GM19328 (cell line): ENCODE data around the gene IZUMO4.
A peak's percentile ranks its signal among the peaks of the same experiment; 100 is the strongest.
"Not testable (repeated sequence)": the region's sequence is repeated elsewhere in the genome, so short reads cannot be mapped to it uniquely, and the experiment has no call there.

Source experiments
- ATAC-seq: cut with Tn5 transposase; IDR thresholded peaks from one replicate; pipeline ENCODE4 v1.9.1; 2021; ENCODE audit warnings: mild to moderate bottlenecking, moderate library complexity; ENCODE audit not compliant: unreplicated experiment

The IZUMO4 gene

DNA sequence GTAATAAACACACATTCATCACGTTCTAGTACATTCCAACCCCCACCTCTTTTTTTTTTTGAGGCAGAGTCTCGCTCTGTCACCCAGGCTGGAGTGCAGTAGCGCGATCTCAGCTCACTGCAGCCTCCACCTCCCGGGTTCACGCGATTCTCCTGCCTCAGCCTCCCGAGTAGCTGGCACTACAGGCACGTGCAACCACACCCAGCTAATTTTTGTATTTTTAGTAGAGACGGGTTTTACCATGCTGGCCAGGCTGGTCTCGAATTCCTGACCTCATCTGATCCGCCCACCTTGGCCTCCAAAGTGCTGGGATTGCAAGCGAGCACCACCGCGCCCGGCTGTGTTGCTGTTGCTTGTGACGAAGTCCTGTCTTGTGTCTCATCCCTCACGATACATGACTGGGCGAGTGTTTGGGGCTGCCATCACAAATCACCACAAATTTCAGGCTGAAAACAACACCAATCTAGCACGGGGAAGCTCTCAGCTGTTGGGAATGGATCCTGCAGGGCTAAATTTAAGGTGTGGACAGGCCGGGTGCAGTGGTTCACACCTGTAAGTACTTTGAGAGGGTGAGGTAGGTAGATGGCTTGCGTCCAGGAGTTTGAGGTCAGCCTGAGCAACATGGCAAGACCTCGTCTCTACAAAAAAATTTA, 16.3 kb upstream of the IZUMO4 start:
- ATAC-seq: no peak

DNA sequence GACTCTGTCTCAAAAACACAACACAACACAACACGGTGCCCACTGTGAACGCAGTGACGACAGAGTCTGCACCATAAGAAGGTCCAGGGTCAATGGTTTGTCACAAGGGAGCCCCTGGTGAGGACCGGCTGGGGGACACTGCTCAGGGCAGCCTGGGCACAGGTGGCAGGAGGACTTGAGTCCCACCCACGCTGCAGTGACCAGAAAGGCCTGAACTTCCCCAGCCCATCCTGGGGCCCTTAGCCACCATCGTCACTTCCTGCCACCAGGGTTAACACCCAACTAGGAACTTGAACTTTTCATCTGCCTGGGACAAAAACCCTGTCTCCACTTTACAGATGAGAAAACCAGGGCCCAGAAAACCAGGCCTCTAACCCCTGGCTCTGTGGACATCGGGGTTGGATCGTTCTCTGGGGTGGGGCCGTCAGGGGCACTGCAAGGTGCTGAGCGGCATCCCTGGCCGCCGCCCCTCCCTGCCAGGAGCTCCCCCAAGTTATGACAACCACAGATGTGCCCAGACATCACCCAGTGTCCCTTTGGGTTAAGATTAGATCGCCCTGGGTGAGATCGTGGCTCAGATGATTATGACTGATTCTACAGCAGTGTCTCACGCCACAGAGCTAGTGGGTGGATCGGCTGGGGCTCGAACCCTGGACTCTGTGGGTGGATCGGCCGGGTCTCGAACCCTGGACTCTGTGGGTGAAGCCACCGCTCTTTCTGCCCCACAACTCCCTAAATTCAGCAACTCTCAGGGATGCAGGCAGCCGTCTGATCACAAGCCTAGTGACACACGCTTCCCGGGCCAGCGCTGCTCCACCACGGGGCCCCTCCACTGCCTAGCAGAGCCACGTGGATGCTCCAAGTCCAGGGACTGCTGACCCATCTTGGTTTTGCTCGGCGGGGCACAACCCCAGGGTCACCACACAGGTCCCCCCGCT, 14.6 kb upstream of the IZUMO4 start:
- ATAC-seq: no peak

DNA sequence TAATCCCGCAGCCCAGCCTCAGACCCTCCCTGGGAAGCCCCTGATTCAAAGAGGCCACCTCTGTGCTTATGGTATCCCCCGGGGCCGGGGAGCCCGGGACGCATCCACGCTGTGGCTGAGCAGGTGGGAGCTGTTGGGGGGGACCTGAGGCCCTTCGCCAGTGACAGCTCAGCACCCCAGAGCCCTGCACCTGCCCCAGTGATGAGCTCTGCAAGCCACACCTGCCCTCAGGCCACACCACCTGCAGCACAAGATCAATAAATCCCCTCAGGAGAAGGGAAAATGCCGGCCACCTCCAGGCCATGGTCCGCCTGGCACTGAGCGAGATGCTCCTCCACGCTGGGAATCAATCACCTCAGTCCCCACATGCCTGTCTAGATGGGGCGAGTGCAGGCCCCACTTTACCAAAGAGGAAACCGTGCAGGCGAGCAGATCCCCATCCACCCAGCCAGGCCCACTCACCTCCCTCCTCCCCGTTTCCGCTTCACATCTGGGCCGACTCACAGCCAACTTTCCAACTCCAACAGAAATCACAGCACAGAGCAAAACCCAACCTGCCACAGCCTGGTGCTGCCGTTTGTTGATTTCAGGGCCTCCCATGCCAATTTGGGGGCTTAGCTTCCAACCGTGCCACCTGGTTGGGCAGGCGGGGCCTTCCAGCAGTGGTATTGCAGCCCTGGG, 13.4 kb upstream of the IZUMO4 start:
- ATAC-seq: no peak

DNA sequence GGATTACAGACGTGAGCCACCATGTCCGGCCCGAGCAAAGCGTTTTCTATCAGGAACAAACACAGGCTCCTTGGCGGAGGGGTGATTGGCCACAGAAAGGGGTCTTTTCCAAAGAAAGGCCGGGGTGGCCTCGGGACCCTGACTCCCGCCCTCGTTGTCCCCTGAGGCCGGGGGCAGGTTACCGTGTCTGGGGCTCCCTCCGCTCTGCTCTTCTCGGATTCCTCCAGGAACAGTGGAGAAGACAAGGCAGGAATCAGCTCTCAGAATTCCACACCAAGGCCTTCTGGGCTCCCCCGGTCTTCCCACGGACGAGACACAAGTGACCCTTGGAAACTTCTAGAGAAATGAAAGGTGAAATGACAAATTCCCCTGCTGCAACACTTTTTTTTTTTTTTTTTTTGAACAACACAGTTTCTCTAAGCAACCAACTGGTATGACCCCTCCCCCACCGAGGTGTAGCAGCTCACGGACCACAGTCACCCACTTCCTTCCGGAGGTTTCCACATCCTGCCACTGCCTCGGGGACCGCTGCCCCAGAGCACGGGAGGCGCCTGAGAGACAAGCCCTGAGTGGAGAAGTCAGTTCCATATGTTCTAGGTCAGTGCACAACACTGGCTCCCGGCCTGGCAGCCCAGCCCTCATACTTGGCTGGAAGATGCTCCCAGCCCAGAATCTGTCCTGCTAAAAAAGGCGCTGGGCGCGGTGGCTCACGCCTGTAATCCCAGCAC, 11.6 kb upstream of the IZUMO4 start:
- ATAC-seq: no peak

DNA sequence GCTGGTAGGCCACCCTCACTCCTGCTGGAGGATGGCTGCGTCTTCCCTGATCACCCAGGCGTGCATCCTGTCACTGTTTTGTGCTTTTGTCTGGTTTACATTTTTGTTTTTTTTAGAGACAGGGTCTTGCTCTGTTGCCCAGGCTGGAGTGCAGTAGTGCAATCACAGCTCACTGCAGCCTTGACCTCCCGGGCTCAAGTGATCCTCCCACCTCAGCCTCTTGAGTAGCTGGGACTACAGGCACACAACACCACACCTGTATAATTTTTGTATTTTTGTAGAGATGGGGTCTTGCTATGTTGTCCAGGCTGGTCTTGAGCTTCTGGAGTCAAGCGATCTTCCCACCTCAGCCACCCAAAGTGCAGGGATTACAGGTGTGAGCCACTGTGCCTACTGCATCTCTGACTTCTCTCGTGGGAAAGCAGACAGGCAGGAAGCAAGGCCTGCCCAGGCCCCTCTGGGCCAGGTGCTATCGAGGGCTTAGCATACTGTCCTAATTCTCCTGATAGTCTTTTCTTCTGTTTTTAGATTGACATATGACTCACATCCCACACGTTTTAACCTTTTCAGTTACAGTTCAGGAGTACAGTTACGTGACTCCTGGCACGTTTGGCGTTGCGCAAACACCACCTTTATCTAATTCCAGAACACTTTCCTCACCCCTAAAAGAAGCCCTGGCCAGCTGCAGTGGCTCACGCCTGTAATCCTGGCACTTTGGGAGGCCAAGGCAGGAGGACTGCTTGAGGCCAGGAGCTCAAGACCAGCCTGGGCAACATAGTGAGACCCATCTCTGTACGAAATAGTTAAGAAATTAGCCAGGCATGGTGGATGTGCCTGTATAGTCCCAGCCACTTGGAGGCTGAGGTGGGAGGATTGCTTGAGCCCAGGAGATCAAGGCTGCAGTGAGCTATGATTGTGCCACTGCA, 9.8 kb upstream of the IZUMO4 start:
- not testable (repeated sequence) for ATAC-seq

DNA sequence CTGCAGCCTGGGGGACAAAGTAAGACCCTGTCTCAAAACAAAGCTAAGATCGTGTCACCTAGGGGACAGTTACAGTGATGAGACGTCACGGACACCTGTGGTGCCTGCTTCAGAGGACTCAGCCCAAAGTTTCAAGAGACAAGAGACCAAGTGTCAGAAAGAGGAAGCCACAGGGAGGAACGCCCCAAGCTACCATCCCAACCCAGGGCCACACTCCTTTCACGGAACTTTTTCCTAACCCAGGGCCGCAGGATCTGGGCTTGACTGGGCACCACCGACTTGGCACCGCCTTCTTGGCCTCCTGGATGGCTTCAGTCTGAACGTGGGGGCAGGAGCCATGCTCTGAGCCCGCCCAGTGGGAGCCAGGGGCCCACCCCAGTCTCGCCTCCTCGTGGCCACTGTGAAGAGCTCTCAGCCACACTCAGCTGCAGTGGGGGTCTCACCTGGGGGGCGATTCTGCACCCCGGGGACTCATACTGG, 9.1 kb upstream of the IZUMO4 start:
- no peak for ATAC-seq

DNA sequence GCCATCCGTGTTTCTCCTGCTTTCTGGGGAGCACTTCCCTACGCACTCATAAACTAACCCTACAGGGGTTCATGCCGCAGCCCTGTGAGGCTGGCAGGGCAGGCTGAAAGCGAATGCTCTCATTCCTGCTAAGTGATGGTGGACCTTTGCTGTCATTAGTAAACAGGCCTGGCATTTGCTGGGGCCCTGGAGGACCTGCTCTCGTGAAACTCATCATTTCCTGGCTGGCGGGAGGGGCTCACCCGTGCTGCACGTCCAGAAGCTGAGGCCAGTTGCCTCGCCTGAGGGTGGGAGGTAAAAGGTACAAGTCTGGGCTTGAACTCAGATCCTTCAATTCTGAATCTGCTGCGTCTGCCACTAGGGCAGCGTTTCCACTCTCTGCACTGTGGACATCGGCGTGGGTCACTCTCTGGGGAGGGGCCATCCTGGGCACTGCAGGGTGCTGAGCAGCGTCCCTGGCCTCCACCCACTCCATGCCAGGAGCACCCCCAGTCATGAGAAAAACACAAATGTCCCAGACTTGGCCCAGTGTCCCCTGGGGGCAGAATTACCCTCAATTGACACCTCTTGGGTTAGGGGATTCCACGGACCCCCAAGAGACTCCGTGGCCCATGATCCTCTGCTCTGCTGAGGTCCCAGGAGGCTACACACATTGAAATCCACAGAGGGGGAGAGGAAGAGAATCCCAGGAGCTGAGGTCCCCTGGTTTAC, 7.6 kb upstream of the IZUMO4 start:
- no peak for ATAC-seq

DNA sequence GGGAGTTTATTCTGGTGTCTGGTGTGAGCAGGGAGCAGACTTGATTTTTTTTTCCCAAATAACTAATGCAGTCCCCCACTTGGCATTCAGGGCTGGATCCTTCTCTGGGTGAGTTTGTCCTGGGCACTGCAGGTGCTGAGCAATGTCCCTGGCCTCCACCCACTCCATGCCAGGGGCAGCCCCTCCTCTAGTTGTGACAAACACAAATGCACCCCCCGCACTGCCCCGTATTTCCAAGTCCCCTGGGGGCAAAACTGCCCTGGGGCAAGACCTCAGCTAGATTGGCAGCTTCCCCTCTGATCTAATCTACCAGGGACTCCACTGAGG, 7.0 kb upstream of the IZUMO4 start:
- no peak for ATAC-seq

DNA sequence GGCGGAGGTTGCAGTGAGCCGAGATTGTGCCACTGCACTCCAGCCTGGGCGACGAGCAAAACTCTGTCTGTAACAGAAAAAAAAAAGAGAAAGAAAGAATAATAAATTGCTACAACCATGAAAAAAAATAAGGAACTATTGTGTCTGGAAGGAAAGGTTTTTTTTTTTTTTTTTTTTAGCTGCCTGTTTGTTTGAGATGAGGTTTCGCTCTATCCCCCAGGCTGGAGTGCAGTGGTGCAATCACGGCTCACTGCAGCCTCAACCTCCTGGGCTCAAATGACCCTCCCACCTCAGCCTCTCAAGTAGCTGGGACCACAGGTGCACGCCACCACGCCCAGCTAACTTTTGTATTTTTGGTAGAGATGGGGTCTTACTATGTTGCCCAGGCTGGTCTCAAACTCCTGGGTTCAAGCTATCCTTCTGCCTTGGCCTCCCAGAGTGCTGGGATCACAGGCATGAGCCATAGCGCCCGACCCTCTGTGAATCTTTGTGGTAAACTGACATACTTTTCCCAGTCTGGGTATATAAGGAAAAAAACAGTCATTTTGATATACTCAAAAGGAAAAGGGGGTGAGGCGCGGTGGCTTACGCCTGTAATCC, 4.7 kb upstream of the IZUMO4 start:
- ATAC-seq: not testable (repeated sequence)

DNA sequence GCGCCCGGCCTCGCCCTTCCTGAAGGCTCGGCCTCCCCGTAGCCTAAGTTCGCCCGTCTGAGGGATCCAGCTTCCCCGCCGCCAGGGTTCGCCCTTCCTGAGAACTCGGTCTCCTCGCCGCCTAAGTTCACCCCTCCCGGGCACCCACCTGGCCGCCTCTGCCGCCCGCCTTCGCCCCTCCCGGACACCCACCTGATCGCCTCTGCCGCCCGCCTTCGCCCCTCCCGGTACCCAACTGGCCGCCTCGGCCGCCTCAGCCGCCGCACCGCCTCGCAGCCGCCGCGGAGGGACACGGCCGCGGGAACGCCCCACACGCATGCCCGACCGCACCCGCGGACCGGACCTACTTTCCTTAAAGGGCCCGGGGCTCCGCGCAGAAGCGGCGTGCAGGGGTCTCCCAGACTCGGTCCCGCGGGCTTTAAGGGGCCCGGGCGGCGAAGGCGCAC, 658 bp upstream of the IZUMO4 start, which contains the start of gene MOB3A:
MOB3A (minus strand) TSS at position 293 of the 446 bp plus-strand sequence. CDS start 17,766 bp downstream, outside the sequence.
- peak; percentile 26 for ATAC-seq

DNA sequence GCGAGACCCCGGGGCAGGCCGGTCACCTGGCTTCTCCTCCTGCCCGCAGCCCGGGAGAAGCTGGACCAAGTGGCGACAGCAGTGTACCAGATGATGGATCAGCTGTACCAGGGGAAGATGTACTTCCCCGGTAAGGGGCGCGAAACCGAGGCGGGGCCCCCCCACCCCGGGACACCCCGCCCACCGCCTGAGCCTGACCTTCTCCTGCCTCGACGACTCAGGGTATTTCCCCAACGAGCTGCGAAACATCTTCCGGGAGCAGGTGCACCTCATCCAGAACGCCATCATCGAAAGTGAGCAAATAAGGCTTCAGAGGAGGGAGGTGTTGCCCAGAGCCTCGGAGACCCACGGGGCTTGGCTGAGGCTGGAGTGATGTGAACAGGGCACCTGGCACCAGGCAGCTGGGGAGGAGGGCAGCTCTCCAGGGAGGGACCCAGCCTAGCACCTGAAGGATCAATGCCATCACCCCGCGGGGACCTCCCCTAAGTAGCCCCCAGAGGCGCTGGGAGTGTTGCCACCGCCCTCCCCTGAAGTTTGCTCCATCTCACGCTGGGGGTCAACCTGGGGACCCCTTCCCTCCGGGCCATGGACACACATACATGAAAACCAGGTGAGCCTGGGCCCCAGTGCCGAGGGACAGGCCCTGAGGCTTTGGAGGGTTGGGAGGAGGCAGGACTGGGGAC, 629 bp downstream of the IZUMO4 start:
- ATAC-seq: no peak

DNA sequence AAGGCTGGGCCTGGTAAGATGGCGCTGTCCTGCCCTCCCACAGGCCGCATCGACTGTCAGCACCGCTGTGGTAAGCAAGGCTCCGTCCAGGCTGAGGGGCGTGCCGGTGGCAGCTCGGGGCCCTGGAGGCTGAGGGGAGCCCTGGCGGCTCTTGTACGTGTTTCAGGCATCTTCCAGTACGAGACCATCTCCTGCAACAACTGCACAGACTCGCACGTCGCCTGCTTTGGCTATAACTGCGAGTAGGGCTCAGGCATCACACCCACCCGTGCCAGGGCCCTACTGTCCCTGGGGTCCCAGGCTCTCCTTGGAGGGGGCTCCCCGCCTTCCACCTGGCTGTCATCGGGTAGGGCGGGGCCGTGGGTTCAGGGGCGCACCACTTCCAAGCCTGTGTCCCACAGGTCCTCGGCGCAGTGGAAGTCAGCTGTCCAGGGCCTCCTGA, 1.2 kb downstream of the IZUMO4 start:
- no peak for ATAC-seq

DNA sequence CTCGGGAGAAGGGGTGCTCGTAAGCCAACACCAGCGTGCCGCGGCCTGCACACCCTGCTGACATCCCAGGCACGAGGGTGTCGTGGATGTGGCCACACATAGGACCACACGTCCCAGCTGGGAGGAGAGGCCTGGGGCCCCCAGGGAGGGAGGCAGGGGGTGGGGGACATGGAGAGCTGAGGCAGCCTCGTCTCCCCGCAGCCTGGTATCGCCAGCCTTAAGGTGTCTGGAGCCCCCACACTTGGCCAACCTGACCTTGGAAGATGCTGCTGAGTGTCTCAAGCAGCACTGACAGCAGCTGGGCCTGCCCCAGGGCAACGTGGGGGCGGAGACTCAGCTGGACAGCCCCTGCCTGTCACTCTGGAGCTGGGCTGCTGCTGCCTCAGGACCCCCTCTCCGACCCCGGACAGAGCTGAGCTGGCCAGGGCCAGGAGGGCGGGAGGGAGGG, 2.4 kb downstream of the IZUMO4 start:
- no peak for ATAC-seq

DNA sequence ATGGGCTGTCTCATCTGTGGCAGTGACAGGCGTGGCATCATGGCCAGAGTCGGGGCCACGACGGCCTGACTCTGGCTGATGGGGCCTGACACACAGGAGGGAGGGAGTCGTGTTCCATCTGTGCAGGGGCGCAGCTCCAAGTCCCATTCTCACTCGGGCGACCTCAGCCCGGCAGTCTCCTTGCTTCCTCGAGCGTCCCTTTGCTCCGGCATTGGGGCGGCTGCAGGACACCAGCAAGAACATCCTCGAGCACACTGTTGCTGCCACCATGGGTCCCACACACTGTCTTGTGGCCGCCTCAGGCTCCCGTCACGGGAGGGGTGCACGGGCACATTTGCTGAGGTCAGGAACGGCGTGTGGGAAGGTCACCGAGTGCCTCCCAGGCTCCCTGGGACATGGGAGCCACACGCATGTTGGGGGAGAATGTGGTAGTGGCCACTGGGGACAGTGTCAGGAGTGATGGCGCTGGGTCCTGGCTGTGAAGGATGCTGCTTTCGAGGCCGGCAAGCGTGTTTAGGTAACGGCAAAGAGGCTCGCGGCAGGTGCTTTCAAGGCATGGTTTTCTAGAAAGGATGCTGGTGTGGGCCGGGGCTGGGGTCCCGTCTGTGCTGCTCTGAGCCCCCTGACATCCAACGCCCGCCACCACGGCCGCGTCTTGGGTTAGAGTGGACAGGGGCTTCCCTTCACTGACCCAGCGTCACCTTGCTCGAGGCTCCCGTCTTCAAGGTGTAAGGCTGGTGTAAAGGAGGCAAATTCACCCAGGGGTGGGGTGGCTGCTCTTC, 3.4 kb downstream of the IZUMO4 start:
- no peak for ATAC-seq

DNA sequence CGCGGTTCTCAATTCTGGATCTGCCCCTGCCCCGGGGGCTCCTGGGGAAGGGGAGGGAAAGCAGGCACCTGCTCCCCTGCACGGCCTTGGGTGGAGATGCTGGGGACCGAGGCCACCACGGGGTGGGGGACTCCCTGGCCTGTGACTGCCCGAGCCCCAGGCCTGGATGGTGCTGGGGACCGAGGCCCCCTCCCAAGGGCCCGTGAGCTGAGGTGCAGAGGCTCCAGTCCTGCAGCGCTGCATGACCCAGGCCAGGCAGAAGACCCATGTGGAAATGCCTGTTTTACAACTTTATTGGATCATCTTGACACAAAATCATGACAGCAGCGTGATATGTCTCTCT, 4.0 kb downstream of the IZUMO4 start:
- no peak for ATAC-seq

DNA sequence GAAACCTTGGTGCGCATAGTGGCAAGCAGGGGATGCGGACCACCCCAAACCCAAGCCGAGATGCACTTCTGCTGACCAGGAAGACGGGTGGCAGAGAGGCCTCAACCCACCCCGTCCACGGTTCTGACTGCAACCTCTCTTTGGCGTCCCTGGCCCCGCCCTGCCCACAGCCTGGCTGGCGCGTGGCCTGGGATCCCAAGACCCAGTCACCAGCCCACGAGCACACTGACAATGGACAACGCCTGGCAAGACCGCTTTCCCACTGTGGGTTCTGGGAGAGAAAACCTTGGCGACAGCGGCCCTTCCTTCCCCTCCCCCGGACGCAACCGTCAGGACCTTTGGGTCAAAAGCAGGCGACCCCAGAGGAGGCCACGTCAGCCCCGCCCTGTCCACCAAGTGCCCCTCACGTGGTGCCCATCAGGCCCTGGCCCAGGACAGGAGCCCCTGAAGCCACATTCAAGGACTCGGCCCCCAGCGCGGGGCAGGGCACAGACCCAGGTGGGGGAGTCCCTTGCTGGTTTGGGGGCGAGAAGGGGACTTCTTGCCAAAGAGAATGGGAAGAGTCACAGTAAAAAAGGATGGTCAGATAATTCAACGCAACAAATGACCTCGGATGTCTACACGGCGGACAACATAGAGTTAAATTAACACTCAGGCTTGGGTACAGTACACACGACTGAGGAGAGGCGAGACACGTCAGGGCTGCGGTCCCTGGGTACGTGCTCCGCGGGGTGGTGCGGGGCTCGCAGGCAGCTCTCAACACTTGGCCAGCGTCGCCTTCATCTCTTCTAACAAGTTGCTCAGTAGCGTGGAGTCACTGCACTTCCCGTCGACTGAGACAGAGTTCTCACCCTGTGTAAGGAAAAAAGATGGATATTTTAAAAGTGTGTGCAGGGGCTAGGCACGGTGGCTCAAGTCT, 5.0 kb downstream of the IZUMO4 start:
- ATAC-seq: no peak
